Measurements from ENCODE around the gene CCN5. TPM values are rescaled to one million over a fixed set of nuclear protein-coding genes. Genes with fewer than 3 reads are reported as not detected.

Gene CCN5
- total RNA-seq, 1 donor from 2014 or later: not detected

GRCh38 chr20:44724423-44725091, 9.4 kb downstream of the CCN5 start:
- no peak overlapping the region for H3K27ac Mint-ChIP-seq
- H3K9me3 Mint-ChIP-seq: no peaks in the 10 kb centered on the region
- no peaks in the 10 kb centered on the region for H3K36me3 Mint-ChIP-seq (ENCODE audit: low read depth)
- no peak for DNase-seq (ENCODE audit: low spot score)
- peaks cover 5% of the 10 kb centered on the region for H3K4me1 Mint-ChIP-seq (ENCODE audit: low read depth)
- no peak overlapping the region for H3K4me3 Mint-ChIP-seq
- intact Hi-C loops (cut with micrococcal nuclease): no loop called here
- no peaks in the 10 kb centered on the region for H3K27me3 Mint-ChIP-seq (ENCODE audit: insufficient read depth)

GRCh38 chr20:44725837-44726236, 10.7 kb downstream of the CCN5 start:
- intact Hi-C loops (cut with micrococcal nuclease): no loop called here
- no peak overlapping the region for H3K27ac Mint-ChIP-seq
- H3K4me3 Mint-ChIP-seq: no peak overlapping the region
- H3K27me3 Mint-ChIP-seq (ENCODE audit: insufficient read depth): no peaks in the 10 kb centered on the region
- H3K36me3 Mint-ChIP-seq (ENCODE audit: low read depth): no peaks in the 10 kb centered on the region
- DNase-seq (ENCODE audit: low spot score): no peak
- peaks cover 5% of the 10 kb centered on the region for H3K4me1 Mint-ChIP-seq (ENCODE audit: low read depth)
- no peaks in the 10 kb centered on the region for H3K9me3 Mint-ChIP-seq

- Mint-ChIP-seq H3K9me3 (no peaks in the 10 kb centered on the region), H3K27ac (no peak overlapping the region), H3K27me3 (ENCODE audit: insufficient read depth) (no peaks in the 10 kb centered on the region), H3K4me1 (ENCODE audit: low read depth) (peaks cover 7% of the 10 kb centered on the region), H3K36me3 (ENCODE audit: low read depth) (no peaks in the 10 kb centered on the region), H3K4me3 (no peak overlapping the region)
- no peak for DNase-seq (ENCODE audit: low spot score)
- intact Hi-C loops (cut with micrococcal nuclease): no loop called here
Observed at GRCh38 chr20:44727039-44727438, 11.9 kb downstream of the CCN5 start.

GRCh38 chr20:44727651-44728050, 12.5 kb downstream of the CCN5 start:
- intact Hi-C loops (cut with micrococcal nuclease): no loop called here
- no peak for DNase-seq (ENCODE audit: low spot score)
- Mint-ChIP-seq H3K4me3 (no peak overlapping the region), H3K4me1 (ENCODE audit: low read depth) (peaks cover 13% of the 10 kb centered on the region), H3K27me3 (ENCODE audit: insufficient read depth) (no peaks in the 10 kb centered on the region), H3K36me3 (ENCODE audit: low read depth) (no peaks in the 10 kb centered on the region), H3K27ac (no peak overlapping the region), H3K9me3 (no peaks in the 10 kb centered on the region)

- H3K36me3 Mint-ChIP-seq (ENCODE audit: low read depth): no peaks in the 10 kb centered on the region
- H3K4me3 Mint-ChIP-seq: no peak overlapping the region
Observed at GRCh38 chr20:44728801-44729443, 13.8 kb downstream of the CCN5 start.

GRCh38 chr20:44730441-44730840, 15.3 kb downstream of the CCN5 start:
- H3K4me1 Mint-ChIP-seq (ENCODE audit: low read depth): peaks cover 21% of the 10 kb centered on the region
- no peaks in the 10 kb centered on the region for H3K36me3 Mint-ChIP-seq (ENCODE audit: low read depth)
- H3K4me3 Mint-ChIP-seq: no peak overlapping the region
- H3K9me3 Mint-ChIP-seq: no peaks in the 10 kb centered on the region
- no peak for DNase-seq (ENCODE audit: low spot score)
- intact Hi-C loops (cut with micrococcal nuclease): loop anchor here (5.0 to 10.0 kb wide), 2 partner anchors 206 to 513 kb away; partner anchors contain the start of gene SERINC3
- H3K27me3 Mint-ChIP-seq (ENCODE audit: insufficient read depth): peaks cover 2% of the 10 kb centered on the region
- no peak overlapping the region for H3K27ac Mint-ChIP-seq

More at GRCh38 chr20:44728801-44729443, 13.8 kb downstream of the CCN5 start:
- DNase-seq (ENCODE audit: low spot score): no peak
- Mint-ChIP-seq H3K4me1 (ENCODE audit: low read depth) (peaks cover 15% of the 10 kb centered on the region), H3K27me3 (ENCODE audit: insufficient read depth) (peaks cover 2% of the 10 kb centered on the region), H3K9me3 (no peaks in the 10 kb centered on the region), H3K27ac (no peak overlapping the region)
- intact Hi-C loops (cut with micrococcal nuclease): no loop called here

GRCh38 chr20:44731657-44732056, 16.5 kb downstream of the CCN5 start:
- peaks cover 2% of the 10 kb centered on the region for H3K36me3 Mint-ChIP-seq (ENCODE audit: low read depth)
- H3K27me3 Mint-ChIP-seq (ENCODE audit: insufficient read depth): peaks cover 2% of the 10 kb centered on the region
- H3K9me3 Mint-ChIP-seq: peaks cover 6% of the 10 kb centered on the region
- H3K4me3 Mint-ChIP-seq: no peak overlapping the region
- peaks cover 33% of the 10 kb centered on the region for H3K4me1 Mint-ChIP-seq (ENCODE audit: low read depth)
- DNase-seq (ENCODE audit: low spot score): no peak
- no peak overlapping the region for H3K27ac Mint-ChIP-seq
- intact Hi-C loops (cut with micrococcal nuclease): loop anchor here (5.0 to 10.0 kb wide), 2 partner anchors 207 to 514 kb away; partner anchors contain the start of gene SERINC3

- no peak overlapping the region for H3K27ac Mint-ChIP-seq
Observed at GRCh38 chr20:44732327-44732726, 17.2 kb downstream of the CCN5 start.

GRCh38 chr20:44733341-44734069, 18.3 kb downstream of the CCN5 start:
- intact Hi-C loops (cut with micrococcal nuclease): loop anchor here (1.0 to 10.0 kb wide), 5 partner anchors 48 to 516 kb away; partner anchors contain the start of gene SERINC3
- Mint-ChIP-seq H3K9me3 (peaks cover 9% of the 10 kb centered on the region), H3K27me3 (ENCODE audit: insufficient read depth) (peaks cover 2% of the 10 kb centered on the region), H3K36me3 (ENCODE audit: low read depth) (peaks cover 3% of the 10 kb centered on the region), H3K27ac (no peak overlapping the region), H3K4me1 (ENCODE audit: low read depth) (peaks cover 42% of the 10 kb centered on the region), H3K4me3 (no peak overlapping the region)
- peak; percentile 45 for DNase-seq (ENCODE audit: low spot score)

More at GRCh38 chr20:44732327-44732726, 17.2 kb downstream of the CCN5 start:
- intact Hi-C loops (cut with micrococcal nuclease): loop anchor here (5.0 to 10.0 kb wide), 2 partner anchors 208 to 515 kb away; partner anchors contain the start of gene SERINC3
- no peak for DNase-seq (ENCODE audit: low spot score)
- peaks cover 38% of the 10 kb centered on the region for H3K4me1 Mint-ChIP-seq (ENCODE audit: low read depth)
- H3K9me3 Mint-ChIP-seq: peaks cover 9% of the 10 kb centered on the region
- peaks cover 2% of the 10 kb centered on the region for H3K27me3 Mint-ChIP-seq (ENCODE audit: insufficient read depth)
- H3K36me3 Mint-ChIP-seq (ENCODE audit: low read depth): peaks cover 2% of the 10 kb centered on the region
- H3K4me3 Mint-ChIP-seq: no peak overlapping the region

GRCh38 chr20:44734938-44735337, 19.8 kb downstream of the CCN5 start:
- intact Hi-C loops (cut with micrococcal nuclease): loop anchor here (1.0 to 10.0 kb wide), 4 partner anchors 10 to 518 kb away; partner anchors contain the start of genes KCNK15 and SERINC3
- no peak overlapping the region for H3K4me3 Mint-ChIP-seq
- peaks cover 49% of the 10 kb centered on the region for H3K4me1 Mint-ChIP-seq (ENCODE audit: low read depth)

GRCh38 chr20:44735816-44736169, 20.6 kb downstream of the CCN5 start:
- intact Hi-C loops (cut with micrococcal nuclease): loop anchor here (1.0 to 10.0 kb wide), 4 partner anchors 10 to 211 kb away; partner anchors contain the start of genes KCNK15, SERINC3 and YWHAB
- no peak overlapping the region for H3K4me3 Mint-ChIP-seq

More at GRCh38 chr20:44734938-44735337, 19.8 kb downstream of the CCN5 start:
- Mint-ChIP-seq H3K27ac (no peak overlapping the region), H3K36me3 (ENCODE audit: low read depth) (peaks cover 5% of the 10 kb centered on the region), H3K27me3 (ENCODE audit: insufficient read depth) (peaks cover 2% of the 10 kb centered on the region), H3K9me3 (peaks cover 13% of the 10 kb centered on the region)
- no peak for DNase-seq (ENCODE audit: low spot score)

GRCh38 chr20:44736170-44737021, 21.2 kb downstream of the CCN5 start:
- Mint-ChIP-seq H3K27ac (no peak overlapping the region), H3K36me3 (ENCODE audit: low read depth) (peaks cover 5% of the 10 kb centered on the region), H3K27me3 (ENCODE audit: insufficient read depth) (peaks cover 2% of the 10 kb centered on the region), H3K4me1 (ENCODE audit: low read depth) (peaks cover 49% of the 10 kb centered on the region), H3K4me3 (peak overlapping the region; percentile 64), H3K9me3 (peaks cover 13% of the 10 kb centered on the region)
- intact Hi-C loops (cut with micrococcal nuclease): loop anchor here (1.0 to 10.0 kb wide), 3 partner anchors 124 to 212 kb away; partner anchors contain the start of genes SERINC3 and YWHAB
- DNase-seq (ENCODE audit: low spot score): no peak

More at GRCh38 chr20:44735816-44736169, 20.6 kb downstream of the CCN5 start:
- Mint-ChIP-seq H3K36me3 (ENCODE audit: low read depth) (peaks cover 5% of the 10 kb centered on the region), H3K27me3 (ENCODE audit: insufficient read depth) (peaks cover 2% of the 10 kb centered on the region), H3K27ac (no peak overlapping the region), H3K9me3 (peaks cover 13% of the 10 kb centered on the region), H3K4me1 (ENCODE audit: low read depth) (peaks cover 49% of the 10 kb centered on the region)
- no peak for DNase-seq (ENCODE audit: low spot score)
